ENCODE measurements around the gene NACC2.

GRCh38 chr9:136104916-136105315 lies 9.8 kb upstream of the NACC2 start:
- TF ChIP-seq CTCF (optimal IDR thresholded peaks at IDR 0.05 in 1 of 3, IDR thresholded peaks at IDR 0.05 in 1 of 3, conservative IDR thresholded peaks at IDR 0.05 in 1 of 3; ENCODE audit: extremely low read depth in 1 of 3, insufficient read depth in 2 of 3, low read length in 3 of 3) (no peak), EZH2 (IDR thresholded peaks at IDR 0.05; ENCODE audit: low read length) (no peak)
